ENCODE data around the gene CFL2.

- no peak for TF ChIP-seq GATA2 (IDR thresholded peaks at IDR 0.05; ENCODE audit: low read depth, low read length)
- no peak for TF ChIP-seq GATA3 (IDR thresholded peaks at IDR 0.05; ENCODE audit: low read depth, low read length)
These were observed 31.5 kb downstream of the CFL2 start for GRCh38 chr14:34682787-34683321.
